ENCODE data around the gene SLFN12.
"Not testable (repeated sequence)": the region's sequence is repeated elsewhere in the genome, so short reads cannot be mapped to it uniquely, and the experiment has no call there.

Gene SLFN12

DNA sequence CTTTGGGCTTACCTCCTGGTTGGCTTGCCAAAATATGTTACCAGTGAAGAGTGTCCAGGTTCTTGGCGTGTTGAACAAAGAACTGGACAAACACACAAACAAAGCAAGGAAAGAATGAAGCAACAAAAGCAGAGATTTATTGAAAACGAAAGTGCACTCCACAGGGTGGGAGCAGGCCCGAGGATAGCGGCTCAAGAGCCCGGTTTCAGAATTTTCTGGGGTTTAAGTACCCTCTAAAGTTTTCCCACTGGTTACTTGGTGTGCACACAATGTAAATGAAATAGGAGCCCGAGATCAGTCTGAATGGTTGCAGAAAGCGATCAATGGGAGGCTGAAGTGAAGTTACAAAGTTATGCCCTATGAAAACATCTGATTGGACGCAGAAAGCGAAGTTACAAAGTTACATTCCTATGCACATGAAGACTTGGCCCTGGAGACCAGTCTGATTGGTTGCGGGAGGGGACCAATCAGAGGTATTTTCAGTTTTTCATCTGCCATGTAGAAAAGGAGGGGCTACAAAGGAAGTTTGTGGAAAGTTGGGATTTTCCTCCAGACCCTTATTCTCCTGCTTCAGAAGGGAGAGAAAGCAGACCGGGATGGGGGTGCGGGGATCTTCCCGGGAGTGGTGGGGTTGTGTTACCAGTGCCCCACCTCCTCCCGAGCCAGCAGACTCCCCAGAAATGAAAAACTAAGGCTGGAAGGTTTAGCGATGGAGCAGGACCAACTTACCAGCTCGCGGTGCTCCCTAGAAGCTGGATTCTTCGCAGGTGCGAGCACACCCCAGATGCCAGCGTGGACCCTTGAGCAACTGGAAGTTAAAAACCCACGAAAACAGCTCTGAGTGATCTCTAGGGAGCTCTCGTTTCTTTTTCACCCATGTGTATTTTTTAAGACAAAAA, at the start of gene SLFN12:
Gene SLFN12 (minus strand): TSS at position 325 of the 899 bp plus-strand sequence. CDS start 9,472 bp downstream, outside the sequence.
- DNase-seq, result no peak

DNA sequence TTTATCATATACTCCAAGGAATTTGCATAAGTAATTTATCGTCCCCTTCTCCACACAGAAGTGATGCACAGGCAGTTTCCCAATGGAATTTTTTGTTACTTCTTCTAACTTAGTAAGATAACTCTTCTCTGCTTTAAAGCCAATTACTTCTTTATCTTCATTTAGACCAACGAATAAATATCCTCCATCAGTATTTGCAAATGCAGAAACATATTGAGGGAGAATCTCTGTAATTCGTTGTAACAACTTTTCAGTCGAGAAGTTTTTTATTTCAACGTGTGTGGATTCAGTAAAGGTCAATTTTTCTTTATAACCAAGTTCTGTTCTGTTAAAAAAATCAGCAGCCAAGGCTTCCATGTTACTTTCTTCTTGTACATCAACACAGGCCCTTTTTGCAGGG, 47.0 kb upstream of the SLFN12 start:
- DNase-seq, result no peak

DNA sequence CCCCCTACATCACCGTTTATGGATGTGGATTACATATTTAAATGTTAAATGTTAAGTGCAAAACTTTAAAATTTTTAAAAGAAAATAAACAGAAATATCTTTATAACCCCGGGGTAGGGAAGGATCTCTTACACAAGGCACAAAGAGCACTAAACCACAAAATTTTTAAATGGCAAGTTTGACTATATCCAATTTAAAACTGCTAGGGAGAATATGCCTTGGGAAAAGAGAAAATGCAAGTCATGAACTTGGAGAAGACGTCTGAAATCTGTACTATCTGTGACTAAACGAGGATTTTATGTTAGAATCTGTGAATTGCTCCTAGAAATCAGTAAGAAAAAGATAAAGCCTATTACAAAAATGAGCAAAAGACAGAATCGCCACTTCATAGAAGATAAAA, 44.9 kb upstream of the SLFN12 start:
- DNase-seq, result no peak

DNA sequence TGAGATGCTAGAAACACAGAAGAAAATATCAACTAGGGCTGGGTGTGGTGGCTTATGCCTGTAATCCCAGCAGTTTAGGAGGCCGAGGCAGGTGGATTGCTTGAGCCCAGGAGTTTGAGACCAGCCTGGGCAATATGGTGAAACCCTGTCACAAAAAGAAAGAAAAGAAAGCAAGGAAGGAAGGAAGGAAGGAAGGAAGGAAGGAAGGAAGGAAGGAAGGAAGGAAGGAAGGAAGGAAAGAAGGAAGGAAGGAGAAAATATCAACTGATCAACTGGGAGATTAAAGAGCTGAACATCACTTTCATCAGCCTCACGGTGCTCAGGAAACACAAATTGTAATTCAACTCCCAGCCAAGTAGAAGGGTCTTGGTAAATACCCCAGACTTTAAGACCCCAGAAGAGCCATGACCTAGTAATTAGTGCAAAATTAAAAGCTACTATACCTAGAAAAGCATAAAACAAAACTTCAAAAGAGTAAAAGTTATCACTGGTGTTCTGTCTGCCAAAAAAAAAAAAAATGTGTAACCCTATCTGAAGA, 44.1 kb upstream of the SLFN12 start:
- no peak for DNase-seq

DNA sequence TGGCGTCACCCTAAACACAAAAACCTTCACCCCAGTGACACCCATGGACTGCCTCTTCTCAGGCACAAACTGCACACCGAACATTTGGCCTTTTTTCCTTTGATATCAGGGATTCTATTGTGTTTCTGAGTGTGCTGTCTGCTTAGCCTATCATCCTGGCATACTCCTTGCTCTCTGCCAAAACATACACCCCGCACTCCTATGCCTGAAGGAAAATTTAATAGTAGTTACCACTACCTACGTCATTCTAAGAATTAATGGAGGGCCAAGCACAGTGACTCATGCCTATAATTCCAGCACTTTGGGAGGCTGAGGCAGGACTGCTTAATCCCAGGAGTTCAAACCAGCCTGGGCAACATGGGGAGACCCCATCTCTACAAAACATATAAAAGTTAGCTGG, 36.2 kb upstream of the SLFN12 start:
- DNase-seq, result no peak

DNA sequence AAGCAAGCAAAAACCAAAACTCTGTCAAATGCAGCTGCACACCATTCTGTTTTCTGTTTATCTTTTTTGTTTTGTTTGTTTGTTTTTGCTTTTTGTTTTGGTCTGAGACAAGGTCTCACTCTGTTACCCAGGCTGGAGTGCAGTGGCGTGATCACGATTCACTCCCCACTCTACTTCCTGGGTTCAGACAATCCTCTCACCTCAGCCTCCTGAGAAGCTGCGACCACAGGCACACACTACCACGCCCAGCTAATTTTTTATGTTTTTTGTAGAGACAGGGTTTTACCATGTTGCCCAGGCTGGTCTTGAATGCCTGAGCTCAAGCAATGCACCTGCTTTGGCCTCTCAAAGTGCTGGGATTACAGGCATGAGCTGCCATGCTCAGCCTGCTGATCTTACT, 35.5 kb upstream of the SLFN12 start:
- no peak for DNase-seq

DNA sequence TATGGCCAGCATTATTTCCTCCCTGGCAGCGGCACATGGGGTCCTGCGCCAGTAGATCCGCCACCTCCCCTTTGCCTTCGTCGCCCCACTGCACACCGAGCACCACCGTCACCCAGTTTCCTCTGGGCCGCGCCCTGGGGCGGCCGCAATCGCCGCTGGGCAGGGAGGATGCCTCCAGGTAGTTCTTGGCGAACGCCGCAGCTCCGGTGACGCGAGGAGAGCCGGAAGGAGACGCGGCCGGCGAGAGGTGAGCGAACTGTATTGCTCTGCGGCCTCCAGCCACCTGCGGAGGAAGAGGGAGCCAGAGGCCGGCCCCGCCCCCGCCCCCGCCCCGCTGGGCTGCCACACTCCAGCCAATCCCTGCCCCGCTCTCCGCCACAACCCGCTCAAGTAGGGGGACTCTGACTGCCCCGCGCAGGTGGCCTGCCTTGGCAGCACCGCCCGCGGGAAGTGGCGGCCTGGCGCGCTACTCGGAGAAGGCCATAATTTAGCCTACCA, 28.1 kb upstream of the SLFN12 start:
- no peak for DNase-seq

DNA sequence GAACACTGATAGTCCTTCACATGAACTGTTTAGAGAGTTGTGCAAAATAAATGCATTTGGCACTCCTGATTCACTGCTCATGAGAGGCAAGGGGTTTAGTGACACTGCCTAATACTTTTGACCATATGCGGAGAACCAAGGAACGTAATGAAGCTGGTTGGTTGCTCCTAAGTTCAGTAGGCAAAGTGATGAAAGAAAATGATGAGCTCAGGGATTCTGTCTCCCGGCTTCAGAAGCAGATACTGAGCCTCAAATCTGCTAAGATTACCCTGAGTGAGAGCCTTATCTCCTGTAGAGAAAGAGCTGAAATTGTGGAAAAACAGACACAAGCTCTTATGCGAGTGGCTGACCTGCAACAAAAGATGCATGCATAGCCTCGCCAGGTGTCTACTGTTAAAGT, 21.7 kb upstream of the SLFN12 start:
- not testable (repeated sequence) for DNase-seq

DNA sequence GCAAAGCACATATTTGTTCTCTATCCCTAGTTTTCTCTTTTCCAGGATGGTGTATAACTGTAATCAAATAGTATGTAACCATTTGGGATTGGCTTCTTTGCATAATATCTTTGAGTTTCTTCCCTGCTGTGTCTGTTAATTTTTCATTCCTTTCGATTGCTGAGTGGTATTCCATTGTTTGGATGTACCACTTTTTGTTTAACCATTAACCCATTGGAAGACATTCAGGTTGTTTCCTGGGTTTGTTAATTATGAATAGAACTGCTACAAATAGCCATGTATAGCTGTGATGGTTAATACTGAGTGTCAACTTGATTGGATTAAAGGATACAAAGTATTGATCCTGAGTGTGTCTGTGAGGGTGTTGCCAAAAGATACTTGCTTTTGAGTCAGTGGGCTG, 20.9 kb upstream of the SLFN12 start:
- no peak for DNase-seq

DNA sequence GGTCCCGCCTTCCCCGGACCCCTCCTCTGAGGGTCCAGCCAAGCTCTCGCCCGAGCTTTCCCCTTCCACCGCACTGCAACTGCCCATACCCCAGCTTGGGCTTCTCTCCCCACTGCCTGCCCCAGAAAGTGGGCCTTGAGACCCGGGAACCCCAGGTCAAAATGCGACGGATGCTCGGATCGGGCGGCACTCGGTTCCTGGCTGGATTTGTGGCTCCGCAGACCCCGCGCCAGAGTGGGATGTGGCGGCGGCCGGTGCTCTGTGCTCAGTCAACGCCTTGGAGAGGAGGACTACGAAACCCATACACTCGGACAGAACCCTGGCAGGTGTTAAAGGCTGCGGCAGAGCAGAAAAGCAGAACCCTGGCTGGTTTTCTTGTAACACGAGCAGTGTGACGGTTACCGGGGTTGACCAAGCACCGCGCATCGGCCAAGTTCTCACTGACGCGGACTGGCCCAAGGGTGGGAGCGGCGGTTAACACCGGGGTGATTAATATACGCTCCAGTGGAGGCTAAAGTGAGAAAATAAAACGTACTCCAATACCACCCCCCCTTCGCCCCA, 17.2 kb upstream of the SLFN12 start:
- DNase-seq, result no peak

DNA sequence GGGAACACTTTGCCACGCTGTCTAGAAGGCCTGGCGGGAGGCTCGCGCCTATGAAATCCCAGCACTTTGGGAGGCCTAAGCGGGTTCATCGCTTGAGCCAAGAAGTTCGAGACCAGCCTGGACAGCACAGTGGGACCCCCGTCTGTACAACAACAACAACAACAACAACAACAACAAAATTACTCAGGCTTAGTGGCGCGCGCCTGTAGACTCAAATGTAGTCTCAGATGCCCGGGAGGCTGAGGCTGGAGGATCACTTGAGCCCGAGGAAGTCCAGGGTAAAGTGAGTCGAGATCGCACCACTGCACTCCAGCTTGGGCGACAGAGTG, 16.6 kb upstream of the SLFN12 start:
- DNase-seq, result no peak

DNA sequence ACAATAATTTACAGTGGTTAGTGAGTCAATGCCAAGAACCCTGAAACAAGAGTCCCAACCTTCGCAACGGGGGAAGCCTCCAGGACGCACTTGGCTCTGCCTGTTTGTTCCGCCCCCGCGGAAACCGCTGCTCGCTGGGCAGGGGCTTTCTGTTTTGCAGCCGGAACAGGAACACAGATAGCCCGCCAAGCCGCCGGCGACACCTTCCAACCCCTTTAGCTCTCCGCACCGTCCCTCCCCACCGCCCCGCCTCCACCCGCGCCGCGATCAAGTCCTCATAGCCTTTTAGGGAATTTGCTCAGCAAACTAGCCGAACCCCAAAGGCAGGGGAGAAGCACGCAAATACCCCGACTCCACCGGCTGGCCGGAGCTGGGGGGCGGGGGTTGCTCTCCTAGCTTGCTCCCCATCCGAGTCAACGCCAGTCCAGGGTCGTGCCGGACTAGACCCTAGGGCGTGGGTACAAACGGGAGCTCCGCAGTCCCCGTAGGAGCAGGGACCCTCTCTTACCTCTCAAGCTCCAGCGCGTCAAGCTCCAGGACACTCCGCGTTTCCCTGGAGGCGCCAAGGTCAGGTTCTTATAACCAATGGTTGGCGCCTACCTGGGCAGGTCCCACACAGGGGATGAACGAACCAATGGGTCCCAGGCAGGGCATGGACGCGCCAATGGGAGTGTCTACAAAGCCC, 16.1 kb upstream of the SLFN12 start, which contains the start of gene SLFN13:
Gene SLFN13 (minus strand): TSS at position 553 of the 685 bp plus-strand sequence. CDS start 3,086 bp downstream, outside the sequence.
- no peak for DNase-seq

DNA sequence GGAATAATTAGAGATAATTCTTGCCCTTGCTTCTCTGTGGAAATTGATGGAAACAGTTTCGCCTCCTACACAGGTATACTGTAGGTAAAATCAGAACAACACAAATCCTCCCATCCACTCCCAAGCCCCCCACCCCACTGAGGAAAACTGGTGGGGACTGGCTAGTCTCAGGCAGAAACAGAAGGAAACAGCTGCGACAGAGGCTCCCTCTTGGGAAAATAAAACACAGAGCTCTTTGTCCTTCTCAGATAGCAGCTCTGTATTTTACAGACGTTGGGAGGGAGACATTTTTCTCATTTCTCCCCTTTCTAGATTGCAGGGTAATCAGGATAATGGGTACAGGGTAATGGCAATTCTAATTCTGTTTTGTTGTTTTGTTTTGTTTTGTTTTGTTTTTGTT, 15.2 kb upstream of the SLFN12 start:
- no peak for DNase-seq

DNA sequence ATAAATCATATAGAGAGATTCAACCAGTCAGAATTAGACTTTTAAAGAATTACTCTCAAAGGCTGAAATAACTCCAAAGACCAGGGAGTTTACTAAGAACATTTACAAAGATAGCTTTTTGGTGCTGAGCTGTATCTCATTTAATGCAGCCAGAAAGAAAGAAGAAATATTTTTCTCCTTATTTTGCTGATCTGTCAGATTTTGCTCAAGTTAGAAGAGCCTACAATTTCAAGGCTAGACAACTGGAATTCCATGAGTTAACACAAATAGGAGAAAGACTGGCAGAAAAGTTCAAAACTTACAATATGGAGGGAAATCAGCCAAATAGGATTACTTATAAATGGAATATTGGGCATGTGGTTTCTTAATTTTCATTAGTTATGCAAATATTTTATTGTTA, 6.1 kb upstream of the SLFN12 start:
- DNase-seq, result no peak

DNA sequence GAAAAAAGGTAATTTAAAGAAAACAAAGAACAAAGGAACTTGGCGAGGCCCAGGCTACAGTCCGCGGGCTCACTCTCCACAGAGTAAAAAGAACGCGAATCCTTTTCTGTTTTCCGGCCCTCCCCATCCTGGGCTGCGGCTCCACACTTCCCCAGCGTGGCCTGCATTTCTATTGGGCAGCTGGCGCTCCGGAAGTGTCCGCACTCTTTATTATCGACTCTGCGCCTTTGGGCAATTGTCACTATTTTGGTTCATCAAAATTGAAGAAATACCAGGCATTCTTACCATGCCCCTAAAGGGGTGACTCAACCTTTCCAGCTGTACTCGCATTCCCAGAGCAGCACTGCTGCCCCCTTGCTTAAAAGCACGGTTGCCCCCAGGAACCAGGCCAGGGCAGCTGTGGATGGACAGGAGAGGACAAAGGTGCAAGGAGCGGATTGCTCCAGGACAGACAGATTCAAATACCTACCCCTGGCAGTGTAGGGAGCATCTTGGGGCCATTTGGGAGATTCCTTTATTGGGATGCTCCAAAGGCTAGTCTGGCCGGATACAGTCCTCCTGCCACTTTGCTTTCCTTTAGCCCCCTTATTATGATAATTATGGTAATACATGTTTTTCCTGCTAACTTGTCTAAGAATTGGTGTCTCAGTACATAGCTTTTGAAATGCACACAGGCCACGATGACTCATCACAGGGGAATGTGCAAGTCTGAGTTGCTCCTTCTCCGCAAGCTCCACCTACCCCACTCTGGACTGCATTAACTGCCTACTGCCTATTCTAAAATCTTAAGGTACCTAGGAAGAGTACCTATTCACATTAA, 985 bp upstream of the SLFN12 start:
- no peak for DNase-seq

DNA sequence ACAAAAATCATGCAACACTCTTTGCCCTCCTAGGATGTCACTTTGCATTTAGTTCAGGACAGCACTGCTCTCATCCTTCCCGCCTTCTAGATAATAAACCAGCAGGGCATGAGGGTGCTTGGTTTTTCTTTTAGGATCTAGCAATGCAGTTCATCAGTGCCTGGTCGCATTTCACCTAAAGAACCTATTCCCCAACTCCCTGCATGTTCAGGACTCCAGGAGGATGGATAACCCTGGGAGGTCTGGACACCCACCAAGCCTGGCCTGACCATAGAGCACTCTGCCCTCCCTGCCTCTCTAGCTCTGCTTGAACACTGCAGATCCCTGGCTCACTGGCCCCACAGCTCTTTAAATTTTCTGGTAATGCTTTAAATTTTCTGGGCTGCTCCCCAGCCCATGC, 2.6 kb downstream of the SLFN12 start:
- no peak for DNase-seq

DNA sequence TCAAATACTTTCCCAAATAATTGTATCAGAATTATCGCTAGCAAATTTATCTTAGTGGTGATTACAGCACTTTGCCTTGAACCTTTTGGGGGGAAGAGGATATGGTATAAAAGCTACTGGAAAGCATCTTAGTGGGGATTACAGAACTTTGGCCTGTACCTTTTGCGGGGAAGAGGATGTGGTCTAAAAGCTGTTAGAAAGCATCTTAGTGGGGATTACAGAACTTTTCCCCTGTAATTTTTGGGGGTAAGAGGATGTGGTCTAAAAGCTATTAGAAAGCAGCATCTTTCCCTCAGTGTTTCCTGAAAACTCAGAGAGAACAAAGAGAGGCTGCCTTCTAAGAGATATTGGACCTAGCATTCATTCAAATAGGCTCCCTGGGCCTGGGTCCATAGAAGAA, 4.1 kb downstream of the SLFN12 start:
- no peak for DNase-seq

DNA sequence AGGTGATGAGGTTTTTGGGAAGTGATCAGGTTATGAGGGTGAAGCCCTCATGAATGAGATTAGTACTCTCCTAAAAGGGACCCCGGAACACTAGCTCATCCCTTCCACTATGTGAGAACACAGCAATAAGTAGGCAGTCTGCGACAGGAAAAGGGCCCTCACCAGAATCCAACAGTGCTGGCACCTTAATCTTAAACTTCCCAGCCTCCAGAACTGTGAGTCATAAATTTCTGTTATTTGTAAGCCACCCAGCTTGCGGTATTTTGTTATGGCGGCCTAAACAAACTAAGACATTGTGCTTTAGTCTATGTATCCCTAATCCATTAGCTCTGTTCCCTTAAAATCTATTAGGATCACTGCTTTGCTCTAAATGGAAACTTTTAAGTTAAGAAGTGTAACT, 8.5 kb downstream of the SLFN12 start:
- DNase-seq, result no peak

DNA sequence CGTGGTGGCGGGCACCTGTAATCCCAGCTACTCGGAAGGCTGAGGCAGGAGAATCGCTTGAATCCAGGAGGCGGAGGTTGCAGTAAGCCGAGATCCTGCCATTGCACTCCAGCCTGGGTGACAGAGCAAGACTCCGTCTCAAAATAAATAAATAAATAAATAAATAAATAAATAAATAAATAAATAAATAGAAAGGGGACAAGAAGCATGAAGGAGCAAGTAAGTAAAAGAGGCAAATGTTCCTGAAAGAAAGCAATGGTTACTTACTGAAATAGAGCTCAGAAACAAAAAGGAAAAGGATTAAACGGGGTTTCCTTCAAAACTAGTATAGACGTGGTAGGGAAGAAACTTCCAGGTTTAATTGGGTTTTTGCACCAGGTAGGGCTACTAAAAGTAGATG, 11.2 kb downstream of the SLFN12 start:
- not testable (repeated sequence) for DNase-seq

DNA sequence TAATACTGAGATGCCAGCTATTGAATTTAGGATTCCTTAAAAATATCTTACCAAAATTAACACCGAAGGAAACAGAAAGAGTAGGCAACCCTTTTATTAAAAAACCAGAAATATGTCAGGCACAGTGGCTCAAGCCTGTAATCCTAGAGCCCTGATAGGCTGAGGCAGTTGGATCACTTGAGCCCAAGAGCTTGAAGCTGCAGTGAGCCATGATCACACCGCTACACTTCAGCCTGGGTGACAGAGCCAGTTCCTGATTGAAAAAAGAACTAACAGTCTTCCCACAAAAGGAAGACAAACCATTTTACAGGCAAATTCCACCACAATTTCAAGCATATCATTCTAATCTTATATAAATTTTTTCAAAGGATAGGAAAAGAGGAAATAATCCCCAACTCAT, 15.6 kb downstream of the SLFN12 start:
- DNase-seq, result no peak

DNA sequence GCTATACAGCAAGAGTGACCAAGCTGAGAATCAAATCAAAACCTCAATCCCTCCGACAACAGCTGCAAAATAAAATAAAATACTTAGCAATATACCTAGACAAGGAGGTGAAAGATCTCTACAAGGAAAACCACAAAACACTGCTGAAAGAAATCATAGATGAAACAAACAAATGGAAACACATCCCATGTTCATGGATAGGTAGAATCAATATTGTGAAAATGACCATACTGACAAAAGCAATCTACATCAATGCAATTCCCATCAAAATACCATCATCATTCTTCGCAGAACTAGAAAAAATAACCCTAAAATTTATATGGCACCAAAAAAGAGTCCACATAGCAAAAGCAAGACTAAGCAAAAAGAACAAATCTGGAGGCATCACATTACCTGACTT, 17.6 kb downstream of the SLFN12 start:
- DNase-seq, result not testable (repeated sequence)

DNA sequence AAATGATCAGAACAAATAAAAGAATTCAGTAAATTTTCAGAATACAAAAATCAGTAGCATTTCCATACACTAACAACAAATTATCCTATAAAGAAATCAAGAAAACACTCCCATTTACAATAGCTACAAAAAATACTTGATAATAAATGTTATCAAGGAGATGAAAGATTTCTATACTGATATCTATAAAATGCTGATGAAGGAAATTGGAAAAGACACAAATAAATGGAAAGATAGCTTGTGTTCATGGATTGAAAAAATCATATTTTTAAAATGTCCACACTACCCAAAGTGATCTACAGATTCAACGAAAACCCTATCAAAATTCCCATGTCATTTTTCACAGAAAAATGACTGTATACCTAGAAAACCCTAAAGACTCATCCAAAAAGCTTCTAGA, 18.1 kb downstream of the SLFN12 start:
- no peak for DNase-seq

DNA sequence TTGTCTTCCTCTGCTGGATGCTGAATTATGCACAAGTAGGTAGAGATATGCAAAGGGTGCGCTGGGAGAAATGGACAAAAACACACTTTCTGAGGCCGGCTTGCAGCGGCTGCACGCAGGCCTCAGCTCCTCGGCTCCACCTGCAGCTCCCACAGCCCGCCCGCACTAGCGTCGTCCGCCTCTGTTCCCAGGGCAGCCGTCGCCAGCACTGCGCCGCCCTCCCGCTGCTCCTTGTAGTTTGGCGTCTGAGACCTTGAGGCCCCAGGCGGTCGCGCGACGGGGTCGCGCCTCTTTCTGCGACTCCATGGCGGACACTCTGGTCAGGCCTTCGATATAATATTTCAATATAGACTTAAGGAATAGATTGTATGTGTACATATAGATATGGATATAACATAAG, 24.8 kb downstream of the SLFN12 start:
- no peak for DNase-seq
